GM12873 (cell line): ENCODE data around the gene MED15.

ENCODE experiments used
- CTCF ChIP-seq: IDR thresholded peaks from 2 replicates; pipeline ENCODE4 v1.5.1; 2012; ENCODE audit warnings: low read depth, mild to moderate bottlenecking, moderate library complexity, low read length, control low read depth; ENCODE audit not compliant: insufficient read depth; ENCODE audit errors: missing control alignments

The MED15 gene

DNA sequence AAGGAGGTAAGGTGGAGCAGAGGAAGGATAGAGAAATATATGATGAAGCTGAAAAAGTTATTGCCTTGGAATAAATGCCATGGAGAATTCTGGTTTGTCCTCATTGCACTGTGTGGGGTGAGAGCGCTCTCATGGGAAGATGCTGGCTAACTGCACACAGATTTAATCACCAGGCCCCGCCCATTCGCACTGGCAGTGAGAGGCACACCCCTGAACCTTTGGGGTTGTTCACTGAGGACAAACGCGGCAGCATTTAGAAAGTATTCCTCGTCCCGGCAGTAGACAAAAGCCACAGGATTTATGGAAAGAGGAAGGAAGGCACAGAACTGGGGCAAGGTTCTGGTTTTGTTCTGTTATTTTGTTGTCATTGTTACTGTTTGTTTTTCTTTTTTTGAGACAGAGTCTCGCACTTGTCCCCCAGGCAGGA, 70.2 kb downstream of the MED15 start:
- no peak for TF ChIP-seq CTCF

DNA sequence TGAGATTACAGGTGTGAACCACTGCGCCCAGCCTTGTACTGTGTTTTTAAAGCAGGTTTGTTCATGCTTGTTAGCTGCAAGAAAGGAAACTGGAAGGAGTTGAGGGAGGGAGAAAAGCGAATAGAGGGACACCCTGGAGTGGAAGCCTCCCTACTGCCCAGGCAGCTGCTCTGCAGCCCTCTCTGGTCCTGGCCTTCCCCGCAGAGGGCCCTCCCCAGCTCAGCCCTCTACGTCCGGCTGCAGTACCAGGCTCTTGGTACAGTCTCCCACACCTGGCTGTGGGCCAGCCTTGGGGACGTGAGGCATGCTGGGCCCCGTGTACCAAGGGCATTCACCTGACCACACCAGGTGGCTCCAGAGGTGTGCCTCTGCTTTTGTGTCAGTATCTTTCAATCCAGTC, 70.8 kb downstream of the MED15 start:
- TF ChIP-seq CTCF: no peak

DNA sequence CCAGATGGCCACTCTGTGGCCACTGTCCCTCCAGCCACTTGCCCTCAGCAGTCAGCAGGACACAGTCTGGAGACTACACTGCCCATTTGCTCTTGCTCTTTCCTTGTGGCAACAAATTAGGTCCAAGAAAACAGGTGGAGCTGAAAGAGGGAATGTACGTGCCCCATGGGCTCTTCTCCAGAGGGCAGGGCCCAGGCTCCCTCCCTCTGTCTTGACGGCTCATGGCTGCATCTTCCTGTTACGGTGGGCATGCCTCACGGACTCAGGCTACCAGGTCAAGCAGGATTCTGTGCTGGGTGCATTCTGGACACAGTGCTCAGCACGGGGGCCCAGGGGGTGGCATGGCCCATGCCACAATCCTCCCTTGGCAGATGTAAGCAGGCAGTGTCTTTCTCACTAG, 71.3 kb downstream of the MED15 start:
- no peak for TF ChIP-seq CTCF

- no peak for TF ChIP-seq CTCF
Observed at GRCh38 chr22:20579273-20580120, 72.1 kb downstream of the MED15 start.

DNA sequence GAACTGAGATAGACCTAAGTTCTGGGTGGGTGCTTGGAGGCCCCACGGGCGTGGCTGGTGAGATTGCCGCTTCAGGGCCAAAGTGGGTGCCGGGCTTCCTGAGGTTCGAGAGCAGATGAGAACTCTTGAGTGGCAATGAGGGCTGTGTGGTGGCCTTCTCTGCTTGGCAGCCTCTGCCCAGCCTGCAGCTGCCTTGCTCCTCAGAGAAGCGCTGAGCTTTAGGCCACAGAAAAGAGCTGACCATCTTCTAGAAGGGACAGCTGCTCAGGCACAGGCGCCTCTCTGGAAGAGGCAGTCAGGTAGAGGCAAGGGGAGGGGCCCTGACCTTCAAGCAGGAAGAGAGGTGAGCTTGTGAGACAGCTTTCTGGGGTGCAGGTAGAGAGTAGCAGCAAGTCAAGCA, 72.8 kb downstream of the MED15 start:
- no peak for TF ChIP-seq CTCF

DNA sequence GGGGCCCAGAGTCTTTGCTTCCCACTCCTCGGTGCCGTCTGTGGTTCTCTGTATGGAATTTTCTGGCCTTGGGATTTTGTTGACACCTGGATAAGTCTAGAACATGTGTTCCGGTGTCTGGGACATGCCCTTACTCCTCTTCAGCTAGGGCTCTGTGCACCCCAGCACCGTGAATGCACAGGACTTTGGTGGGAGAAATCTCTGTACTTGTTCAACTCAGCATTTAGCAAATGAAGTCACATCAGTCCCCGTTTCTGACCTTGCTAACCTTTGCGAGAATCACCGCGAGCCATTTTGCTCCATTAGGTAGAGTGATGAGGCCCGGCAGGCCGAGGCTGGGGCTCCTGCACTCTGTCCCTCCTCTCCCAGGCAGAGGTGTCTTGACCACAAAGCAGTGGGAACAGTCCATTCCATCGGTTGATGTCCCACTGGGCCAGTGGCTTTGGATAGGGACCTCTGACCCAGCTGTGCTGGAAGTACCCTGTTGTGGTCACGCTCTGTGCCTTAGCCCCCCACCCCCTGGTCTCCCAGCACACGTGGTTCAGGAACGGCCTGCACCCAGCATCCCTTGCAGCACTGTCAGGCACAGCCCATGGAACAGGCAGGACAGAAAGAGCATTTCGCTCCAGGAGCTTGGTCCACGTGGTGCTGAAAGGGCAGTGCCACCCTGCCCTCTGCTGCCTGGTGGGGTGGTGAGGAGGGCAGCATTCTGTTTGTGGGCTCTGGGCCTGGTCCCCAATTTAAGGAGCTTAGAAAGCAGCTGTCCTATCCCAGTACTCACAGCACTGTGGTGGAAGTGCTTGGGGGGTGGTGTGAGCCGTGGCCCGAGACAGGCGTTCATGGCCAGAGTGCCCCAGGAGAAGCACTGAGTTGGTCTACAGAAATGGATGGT, 73.4 kb downstream of the MED15 start:
- no peak for TF ChIP-seq CTCF

GRCh38 chr22:20581503-20582170, 74.2 kb downstream of the MED15 start:
- no peak for TF ChIP-seq CTCF
